ENCODE data around the gene SLC17A1.

SLC17A1 gene

DNA sequence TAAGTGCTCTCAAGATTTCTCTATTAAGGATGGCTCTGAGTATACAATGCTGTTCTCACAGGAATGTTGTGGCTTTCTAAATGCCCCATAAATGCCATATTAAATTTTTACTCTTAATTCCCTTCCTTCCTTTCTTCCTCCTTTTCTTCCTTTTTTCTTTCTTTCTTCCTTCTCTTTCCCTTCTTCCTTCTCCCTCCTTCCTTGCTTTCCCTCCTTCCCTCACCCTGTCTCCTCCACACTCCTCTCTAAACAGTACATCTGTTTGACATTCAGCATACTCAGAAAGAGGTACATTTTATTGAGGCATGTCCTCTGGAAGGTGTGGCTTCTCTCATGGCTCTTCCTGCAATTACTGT, 433 bp upstream of the SLC17A1 start:
- DNase-seq, result no peak

DNA sequence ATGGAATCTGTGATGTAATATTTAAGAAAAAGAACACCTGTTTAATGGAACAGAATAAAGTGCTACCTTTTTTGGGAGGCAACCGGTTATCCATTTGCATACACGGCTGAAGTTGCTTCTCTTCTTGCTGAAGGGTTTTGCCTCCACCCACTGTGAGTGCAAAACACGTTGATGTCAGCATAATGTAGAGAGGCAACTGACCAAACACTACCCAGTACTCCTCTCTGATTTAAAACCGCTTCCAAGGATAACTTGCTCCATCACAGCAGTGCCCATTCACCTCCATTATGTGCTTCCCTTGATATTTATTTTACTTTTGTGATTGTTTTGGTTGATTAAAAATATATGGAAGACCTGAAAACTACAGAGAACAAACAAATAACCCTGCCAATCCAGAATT, 1.4 kb downstream of the SLC17A1 start:
- DNase-seq, result no peak

DNA sequence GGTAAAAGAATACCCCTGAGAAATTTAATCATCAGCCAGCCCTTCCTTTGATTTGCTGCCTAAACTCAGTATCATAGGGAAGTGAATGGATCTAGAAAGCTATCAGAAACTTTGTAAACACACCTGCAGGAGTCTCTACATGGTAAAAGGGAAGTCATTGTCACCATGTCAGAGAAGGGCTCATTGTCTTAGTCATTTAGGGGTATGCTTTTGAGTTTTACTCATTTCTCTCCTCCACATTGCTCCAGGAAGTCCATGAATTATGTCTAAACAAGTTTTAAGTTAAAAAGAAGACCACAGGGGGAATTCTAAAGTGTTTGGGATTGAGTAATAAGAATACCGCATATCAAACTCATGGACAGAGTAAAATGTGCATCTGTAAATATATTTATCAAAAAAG, 2.5 kb downstream of the SLC17A1 start:
- DNase-seq, result no peak

DNA sequence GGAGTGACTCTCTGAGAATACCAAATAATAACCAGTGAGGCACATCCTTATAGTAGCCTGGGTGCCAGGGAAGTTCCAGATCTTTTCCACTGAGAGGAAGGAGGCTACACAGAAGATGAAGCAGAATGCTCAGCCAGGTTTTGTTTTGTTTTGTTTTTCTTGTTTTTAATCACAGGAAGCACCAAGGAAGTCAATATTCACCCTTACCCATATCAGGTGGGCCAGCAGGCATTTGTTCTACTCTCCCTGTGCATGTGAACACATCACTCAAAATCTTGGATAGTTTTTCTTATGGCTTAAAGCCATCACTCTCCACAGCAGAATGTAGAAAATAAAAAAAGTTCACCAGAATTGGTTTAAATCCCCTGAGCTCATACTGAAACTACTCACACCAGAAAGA, 10.5 kb downstream of the SLC17A1 start:
- DNase-seq, result no peak

DNA sequence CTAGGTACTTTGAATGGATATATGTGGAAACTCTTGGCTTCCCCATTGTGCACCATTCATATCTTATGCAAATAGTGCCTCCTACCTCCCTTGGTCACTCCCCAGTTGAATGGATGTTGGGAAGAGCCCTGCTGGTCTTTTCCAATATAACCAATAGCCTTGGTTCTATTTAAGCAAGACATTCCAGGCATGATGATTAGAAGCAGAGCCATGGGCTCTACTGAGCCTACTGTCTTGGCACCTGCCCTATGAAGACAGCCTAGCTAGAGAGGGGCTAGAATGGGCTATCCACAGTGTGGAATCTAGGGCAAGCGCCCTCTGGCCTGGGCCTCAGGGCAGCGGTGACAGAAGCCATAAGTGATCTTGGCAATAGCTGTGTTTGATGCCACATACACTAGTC, 15.6 kb downstream of the SLC17A1 start:
- no peak for DNase-seq

DNA sequence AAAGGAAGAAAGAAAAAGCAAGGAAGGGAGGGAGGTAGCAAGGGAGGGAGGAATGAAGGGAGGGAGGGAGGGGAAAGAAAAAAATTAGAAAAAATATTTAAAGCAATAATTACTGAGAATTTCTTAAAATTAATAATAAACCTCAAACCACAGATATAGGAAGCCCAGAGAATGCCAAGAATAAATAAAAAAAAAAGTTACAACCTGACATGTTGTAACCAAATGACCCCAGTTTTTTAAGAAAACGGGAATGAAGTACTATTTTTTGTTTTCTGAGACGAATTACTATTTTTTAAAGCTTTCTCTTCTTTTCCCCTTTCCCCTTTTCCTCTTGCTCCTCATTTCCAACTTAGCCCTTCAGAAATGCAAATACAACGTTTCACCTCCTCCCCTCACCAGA, 16.7 kb downstream of the SLC17A1 start:
- no peak for DNase-seq

DNA sequence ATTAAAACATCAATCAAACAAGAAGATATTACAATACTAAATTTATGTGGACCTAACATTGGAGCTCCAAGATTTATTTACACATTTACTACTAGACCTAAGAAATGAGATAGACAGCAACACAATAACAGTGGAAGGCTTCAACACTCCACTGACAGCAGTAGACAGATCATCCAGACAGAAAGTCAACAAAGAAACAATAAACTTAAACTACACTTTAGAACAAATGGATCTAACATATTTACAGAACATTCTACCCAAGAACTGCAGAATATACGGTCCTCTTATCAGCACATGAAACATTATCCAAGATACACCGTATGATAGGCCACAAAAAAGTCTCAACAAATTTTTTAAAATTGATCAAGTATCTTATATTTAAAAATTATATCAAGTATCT, 27.0 kb downstream of the SLC17A1 start:
- no peak for DNase-seq

DNA sequence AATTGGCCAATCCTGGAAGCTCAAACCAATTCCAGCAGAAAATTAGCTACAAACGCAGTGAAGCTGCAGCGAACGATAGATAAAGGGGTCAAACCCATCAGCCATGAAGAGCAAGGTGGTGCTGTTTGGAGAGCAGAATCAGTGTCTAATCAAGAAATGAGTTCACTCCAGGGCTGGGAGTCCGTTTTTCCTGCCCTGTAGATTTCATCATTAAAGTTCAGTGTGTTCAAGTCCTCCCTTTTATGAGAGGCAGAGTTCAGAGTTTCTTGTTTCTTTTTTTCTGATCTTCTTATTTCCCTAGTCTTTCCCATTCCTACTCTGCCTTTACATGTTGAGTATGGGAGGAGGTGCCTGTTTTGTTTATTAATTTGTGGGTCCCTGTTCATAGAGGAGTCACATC, 30.4 kb downstream of the SLC17A1 start:
- no peak for DNase-seq

DNA sequence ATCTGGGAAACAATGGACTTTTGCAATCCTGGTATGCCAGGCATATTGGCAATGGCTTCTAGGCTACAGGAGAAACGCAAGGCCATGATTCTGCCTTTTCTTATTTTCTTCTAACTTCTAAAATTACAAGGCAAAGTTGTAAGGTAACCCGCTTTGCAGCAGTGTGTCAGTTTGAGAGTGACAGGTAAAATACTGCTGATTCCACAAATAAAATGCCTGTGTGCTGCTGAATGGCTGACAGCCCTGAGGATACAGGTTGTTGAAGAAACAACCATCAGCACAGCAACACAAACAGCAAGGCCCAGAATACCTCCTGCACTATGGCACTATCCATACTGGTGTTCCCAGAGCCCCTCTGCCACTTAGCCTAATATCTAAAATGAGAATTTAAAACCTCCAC, 37.1 kb downstream of the SLC17A1 start:
- DNase-seq, result no peak

DNA sequence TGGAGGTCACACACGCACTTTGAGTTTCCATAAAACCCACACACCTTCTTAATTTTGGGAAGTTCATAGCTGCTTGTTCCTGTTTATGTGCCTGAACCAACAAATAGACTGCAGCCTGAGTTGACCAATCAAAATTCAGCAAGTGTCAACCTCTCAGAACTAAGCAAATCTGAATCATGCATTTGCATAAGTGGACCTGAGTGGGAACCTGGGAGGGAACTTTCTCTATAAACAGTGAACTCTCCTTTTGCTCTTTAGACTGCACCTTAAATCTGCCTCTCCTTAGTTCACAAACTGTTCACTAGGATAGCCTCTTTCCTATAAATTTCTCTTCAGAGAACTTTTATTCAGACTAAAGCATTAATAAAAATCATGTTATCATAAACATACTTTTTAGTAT, 37.9 kb downstream of the SLC17A1 start:
- DNase-seq, result peak; percentile 7 to 37

DNA sequence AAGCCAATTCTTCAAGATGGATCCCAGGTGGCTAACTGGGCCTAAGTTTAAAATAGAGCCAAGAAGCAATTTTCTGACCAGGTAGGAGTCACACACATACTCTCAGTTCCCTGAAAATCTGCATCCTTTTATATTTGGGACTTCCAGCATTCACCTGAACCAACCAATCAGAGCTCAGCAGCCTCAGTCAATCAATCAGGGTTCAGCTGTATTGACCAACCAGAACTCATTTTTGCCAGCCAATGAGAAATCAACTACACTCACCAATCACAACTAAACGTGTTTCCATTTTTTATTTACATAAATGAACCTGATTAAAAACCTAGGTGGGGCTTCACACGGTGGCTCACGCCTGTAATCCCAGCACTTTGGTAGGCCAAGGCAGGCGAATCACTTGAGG, 39.8 kb downstream of the SLC17A1 start:
- no peak for DNase-seq

DNA sequence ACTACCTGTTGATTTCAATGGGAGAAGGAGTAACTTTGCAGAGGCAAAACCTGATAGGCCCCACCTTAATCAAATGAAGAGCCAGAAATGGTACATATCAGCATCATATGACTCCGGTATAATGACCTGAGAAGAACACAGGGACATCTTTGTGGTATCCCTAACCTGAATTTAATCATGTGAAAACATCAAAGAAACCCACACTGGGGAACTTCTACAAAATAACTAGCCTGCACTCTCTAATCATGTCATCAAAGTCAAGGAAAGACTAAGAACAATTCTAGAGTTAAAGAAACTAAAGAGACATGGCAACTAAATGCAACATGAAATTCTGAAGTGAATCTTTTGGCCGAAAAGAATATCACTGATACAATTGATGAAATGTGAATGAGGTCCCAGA, 42.4 kb downstream of the SLC17A1 start:
- DNase-seq, result no peak

DNA sequence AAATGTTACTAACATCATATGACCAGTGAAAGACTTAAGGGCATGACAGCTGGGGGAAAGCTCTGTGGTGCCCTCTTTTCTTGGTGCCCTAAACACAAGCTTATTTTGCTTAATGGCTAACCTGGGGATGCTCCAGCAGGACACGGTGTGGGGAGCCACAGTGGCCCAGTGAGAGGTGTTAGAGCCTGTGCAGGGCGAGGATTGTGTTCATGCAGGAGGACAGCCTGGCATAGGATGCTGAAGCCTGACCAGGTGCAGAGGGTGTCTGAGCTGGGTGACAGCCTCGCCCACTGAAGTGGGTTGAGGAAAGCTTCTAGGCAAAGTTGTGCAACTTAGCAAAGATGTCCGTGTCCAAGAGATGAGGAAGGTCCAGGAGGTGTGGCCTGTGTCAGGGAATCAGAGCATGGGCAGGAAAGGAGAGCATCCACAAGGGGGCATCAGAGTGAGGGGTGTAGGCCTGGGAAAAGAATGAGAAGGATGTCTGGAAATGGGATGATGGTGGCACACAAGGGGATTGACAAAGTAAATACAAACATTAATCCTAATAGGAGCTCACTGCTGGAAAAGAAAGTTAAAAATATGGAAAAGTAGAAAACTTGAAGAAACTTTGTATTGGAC, 43.4 kb downstream of the SLC17A1 start:
- peak; percentile 47 to 48 for DNase-seq

DNA sequence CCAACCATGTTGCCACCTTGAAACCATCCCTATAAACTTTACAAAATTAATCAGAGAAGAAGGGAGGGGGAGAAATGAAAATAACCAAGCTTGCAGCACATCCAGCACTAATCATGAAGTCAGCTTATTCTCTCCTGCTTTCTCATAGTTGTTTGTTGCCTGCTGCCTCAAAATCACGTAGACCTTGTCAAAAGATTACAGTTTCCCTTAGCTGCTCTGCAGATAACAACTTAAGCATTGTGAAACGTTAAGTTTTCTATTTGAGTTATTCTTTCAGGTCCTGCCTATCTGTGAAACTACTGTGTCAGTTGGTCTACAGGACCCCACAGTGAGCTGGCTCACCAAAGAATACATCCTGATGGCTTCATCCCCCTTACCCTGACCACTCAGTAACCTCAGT, 44.4 kb downstream of the SLC17A1 start:
- DNase-seq, result no peak

DNA sequence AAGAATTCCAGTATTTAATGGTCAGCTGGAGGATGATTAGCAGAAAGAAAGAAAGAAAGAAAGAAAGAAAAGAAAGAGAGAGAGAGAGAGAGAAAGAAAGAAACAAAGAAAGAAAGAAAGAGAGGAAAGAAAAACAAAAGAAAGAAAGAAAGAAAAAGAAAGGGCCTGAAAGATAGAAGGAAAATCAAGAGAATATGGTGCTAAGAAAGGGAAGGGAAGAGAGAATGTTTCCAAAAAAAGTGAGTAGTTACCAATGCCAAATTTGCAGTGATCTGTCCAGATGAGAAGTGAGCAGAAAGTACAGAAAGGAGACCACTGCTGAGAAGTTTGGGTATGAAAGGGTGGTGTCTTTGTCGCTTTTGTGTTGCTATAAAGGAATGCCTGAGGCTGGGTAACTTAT, 50.7 kb downstream of the SLC17A1 start:
- DNase-seq, result no peak

DNA sequence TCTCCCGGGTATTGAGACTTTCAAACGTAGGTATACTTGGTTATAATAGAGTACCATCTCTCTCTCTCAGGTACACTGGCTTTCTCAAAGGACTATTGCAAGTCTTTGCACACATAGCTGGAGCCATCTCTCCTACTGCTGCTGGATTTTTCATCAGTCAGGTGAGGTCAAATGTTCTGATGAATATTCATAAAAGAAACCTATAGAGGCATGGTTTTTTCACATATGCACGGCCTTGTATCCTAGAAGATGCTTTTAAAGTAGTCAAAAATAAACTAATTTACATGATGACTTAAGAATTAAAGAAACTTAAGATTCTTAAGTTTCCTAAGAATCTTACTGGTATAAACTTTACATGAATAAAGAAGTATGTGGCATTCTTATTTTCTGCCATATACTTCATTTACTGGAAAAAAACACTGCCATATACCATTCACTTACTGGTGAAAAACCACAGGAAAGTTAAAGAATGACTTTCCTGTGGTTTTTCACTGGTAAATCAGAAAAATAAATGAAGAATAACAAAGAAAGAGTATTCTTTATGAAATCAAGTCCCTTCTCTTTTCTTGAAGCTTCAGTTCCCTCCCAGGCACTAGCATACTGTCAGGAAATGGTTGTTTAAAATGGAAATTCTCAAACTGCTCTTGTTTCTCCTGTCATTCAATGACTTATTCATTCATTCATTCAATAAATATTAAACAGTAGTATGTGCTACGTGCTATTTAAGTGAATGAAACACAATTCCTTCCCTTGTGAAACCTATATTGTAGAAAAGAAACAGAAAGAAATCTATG, 53.8 kb downstream of the SLC17A1 start:
- no peak for DNase-seq

DNA sequence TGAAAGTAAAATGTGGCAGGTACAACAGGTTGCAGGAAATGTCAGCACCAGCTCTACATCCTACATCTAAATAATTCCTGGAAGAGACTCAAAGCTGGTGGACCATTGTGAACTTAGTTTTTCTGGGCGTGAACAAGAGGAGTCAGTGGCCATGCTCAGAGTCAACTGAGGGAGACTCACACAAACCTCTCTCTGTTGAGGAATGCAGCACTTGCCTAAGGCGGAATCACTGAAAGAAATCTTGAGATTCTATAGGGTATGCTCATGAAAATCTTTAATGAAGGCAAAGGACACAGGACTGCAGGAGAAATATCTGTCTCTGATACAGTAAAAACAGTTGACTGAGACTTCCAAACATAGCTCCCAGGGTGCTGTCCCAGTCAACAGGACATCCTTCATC, 54.8 kb downstream of the SLC17A1 start:
- no peak for DNase-seq

DNA sequence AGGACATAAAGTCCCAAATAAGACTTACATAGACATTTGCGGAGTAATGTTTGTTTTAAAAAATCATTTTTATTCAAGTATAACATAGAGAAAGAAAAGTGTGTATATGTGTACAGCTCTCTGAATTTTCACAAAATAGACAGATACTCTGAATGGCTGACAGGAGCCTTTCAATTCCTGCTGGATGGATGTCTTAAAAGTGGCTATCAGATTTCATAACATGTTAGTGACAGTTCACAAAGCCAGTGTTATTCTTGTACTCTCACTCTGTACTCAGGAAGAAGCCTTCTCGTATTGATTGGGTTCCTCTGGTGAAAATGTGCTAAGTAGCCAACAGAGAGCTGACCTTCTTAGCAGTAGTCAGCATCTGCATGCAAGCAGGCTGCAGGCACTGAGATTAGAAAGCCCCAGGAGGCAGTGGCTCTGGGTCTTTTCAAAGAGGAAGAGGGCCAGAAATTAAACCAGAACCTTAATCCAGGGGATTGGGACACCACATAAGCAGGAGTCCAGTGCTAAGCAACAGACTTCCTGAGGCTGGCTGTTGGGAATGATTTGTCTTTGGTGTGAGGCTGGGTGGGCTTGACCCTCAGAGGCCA, 57.6 kb downstream of the SLC17A1 start:
- DNase-seq, result no peak

DNA sequence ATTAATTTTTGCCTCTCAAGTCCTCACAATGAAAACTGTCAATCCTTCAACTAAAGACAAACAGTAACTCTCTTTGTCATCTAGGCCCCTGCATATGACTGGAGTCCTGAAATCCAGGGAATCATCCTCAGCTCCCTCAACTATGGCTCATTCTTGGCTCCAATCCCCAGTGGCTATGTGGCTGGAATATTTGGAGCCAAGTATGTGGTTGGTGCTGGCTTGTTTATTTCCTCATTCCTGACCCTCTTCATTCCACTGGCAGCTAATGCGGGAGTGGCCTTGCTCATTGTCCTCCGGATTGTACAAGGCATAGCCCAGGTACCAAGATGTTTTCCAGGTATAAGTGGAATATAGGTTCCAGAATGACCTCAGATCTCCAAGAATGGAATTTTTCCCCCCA, 61.9 kb downstream of the SLC17A1 start:
- no peak for DNase-seq

DNA sequence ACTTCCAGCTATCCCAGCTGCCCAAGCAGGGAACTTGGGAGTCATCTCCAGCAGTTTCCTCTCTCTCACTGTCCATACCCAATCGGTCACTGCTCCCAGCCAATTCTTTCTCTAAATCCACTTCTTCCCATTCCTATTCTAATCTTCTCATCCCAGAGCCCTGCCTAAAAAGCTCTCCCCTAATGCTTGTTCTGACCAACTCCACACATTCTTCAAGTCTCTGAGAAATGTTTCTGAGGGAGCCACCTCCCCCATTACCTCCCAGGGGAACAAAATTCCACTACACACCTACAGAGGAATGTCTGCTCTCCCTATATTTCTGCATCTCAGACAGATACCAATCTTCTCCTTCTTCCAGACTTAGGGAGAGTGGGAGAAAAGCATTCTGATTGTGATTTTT, 63.3 kb downstream of the SLC17A1 start:
- DNase-seq, result no peak

DNA sequence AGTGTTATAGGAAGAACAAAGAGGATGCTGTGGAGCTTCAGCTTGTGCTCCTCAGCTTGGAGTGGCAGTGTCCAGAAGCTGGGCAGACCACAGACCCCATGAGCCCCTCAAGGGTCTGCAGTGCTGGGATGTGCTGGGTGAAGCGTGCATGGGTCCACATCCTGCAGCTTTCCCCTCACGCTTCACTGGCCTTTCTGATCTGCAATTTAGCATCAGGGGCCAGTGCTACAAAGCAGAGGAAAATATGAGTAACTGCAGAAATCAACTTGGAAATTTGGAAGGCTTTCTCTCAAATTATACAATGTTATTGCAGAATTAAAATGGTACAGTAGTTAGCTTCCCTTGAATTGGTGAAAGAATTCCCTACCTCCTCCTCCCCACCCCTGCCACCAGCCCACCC, 67.2 kb downstream of the SLC17A1 start:
- no peak for DNase-seq

DNA sequence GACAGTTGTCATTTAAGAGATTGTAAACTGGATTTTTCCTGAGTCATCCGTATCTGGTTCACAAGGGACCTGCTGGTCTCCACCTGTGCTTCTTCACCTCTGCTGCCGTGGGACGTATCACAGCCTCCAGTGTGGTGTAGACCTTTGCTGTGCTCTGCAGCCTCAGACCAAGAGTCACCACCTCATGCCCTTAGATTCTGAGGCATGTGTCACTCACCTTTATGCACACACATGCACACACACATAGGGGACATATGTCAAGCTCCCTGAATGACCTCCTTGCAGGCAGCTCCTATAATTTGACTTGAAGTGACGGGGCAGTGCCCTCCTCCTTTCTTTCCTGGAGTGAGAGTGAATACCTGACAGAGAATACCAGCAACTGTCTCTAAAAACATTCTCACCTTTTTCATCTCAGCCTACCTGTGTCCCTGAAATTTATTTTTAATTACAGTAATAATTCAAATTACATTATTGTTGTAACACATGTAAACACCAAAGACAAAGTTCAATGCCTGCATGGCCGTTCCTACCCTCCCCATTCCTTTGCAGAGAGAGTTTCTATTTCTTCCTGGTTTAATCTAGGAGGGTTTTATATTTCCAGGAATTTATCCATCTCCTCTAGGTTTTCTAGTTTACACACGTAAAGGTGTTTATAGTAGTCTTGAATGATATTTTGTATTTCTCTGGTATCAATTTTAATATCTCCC, 73.8 kb downstream of the SLC17A1 start:
- DNase-seq, result no peak

All from inflammatory macrophage (primary cell).